Mesenchymal stem cell (in vitro differentiated cells and primary cell): ENCODE data around the gene BBS4.
"Not testable (repeated sequence)": the region's sequence is repeated elsewhere in the genome, so short reads cannot be mapped to it uniquely, and the experiment has no call there.

Source experiments
- DNase-seq: peaks from one replicate; pipeline ENCODE4 v3.0.0-alpha.2; 2013
- H2AFZ ChIP-seq: one replicate; pipeline ENCODE4 v1.6.1; 2013; ENCODE audit warnings: low read depth, mild to moderate bottlenecking, control low read depth, inconsistent platforms, low read length, moderate library complexity
- H2AK5ac ChIP-seq: 2 replicates; pipeline ENCODE4 v1.6.1; 2013; ENCODE audit warnings: low read length, moderate library complexity, mild to moderate bottlenecking, inconsistent platforms; ENCODE audit not compliant: severe bottlenecking
- H2BK120ac ChIP-seq: one replicate; pipeline ENCODE4 v1.6.1; 2013; ENCODE audit warnings: low read depth, mild to moderate bottlenecking, inconsistent platforms, low read length, moderate library complexity
- H2BK12ac ChIP-seq, 2 experiments: one replicate each; pipeline ENCODE4 v1.6.1; 2013; ENCODE audit warnings: inconsistent platforms in 2 of 2, low read length in 2 of 2, mild to moderate bottlenecking in 2 of 2, moderate library complexity in 2 of 2, control low read depth in 1 of 2
- H2BK15ac ChIP-seq: one replicate; pipeline ENCODE4 v1.6.1; 2013; ENCODE audit warnings: mild to moderate bottlenecking, low read depth, inconsistent platforms; ENCODE audit not compliant: poor library complexity, severe bottlenecking
- H2BK5ac ChIP-seq: 2 replicates; pipeline ENCODE4 v1.6.1; 2013; ENCODE audit warnings: low read depth, mild to moderate bottlenecking, low read length, control low read depth, inconsistent platforms; ENCODE audit not compliant: poor library complexity, severe bottlenecking
- H3K14ac ChIP-seq, 2 experiments: one replicate each; pipeline ENCODE4 v1.6.1; 2013; ENCODE audit warnings: inconsistent platforms in 2 of 2, low read length in 2 of 2, control low read depth in 1 of 2, mild to moderate bottlenecking in 1 of 2, moderate library complexity in 1 of 2
- H3K18ac ChIP-seq, 2 experiments: one replicate each; pipeline ENCODE4 v1.6.1; 2013; ENCODE audit warnings: inconsistent platforms in 2 of 2, low read length in 2 of 2, control low read depth in 1 of 2, low read depth in 1 of 2, mild to moderate bottlenecking in 1 of 2
- H3K23ac ChIP-seq, 2 experiments: one replicate each; pipeline ENCODE4 v1.6.1; 2013; ENCODE audit warnings: inconsistent platforms in 2 of 2, low read length in 2 of 2, mild to moderate bottlenecking in 2 of 2, moderate library complexity in 2 of 2, control low read depth in 1 of 2
- H3K27ac ChIP-seq: 2 replicates; pipeline ENCODE4 v1.5.1; 2013; ENCODE audit warnings: mild to moderate bottlenecking, moderate library complexity, low read length, control low read depth, inconsistent platforms; ENCODE audit not compliant: poor library complexity, severe bottlenecking
- H3K27me3 ChIP-seq, 2 experiments: 2 replicates each; pipeline versions ENCODE4 v1.6.1 to v1.7.0; 2013; ENCODE audit warnings: low read length in 2 of 2, mild to moderate bottlenecking in 2 of 2, moderate library complexity in 2 of 2, control low read depth in 1 of 2, inconsistent platforms in 1 of 2; ENCODE audit not compliant: control insufficient read depth in 1 of 2, insufficient read depth in 1 of 2
- H3K36me3 ChIP-seq, 2 experiments: 2 replicates each; pipeline versions ENCODE4 v1.6.1 to v1.7.0; 2013; ENCODE audit warnings: low read length in 2 of 2, control low read depth in 1 of 2, inconsistent platforms in 1 of 2, low read depth in 1 of 2, mild to moderate bottlenecking in 1 of 2; ENCODE audit not compliant: insufficient read depth in 2 of 2, control insufficient read depth in 1 of 2
- H3K4ac ChIP-seq, 2 experiments: one replicate each; pipeline ENCODE4 v1.6.1; 2013; ENCODE audit warnings: inconsistent platforms in 2 of 2, low read length in 2 of 2, mild to moderate bottlenecking in 2 of 2, moderate library complexity in 2 of 2, control low read depth in 1 of 2, low read depth in 1 of 2
- H3K4me1 ChIP-seq: 2 replicates; pipeline ENCODE4 v1.6.1; 2013; ENCODE audit warnings: low read depth, low read length, control low read depth; ENCODE audit not compliant: control insufficient read depth, insufficient read depth
- H3K4me2 ChIP-seq: 2 replicates; pipeline ENCODE4 v1.6.1; 2013; ENCODE audit warnings: low read length, mild to moderate bottlenecking, inconsistent platforms; ENCODE audit not compliant: poor library complexity, severe bottlenecking
- H3K4me3 ChIP-seq, 2 experiments: 2 replicates each; pipeline versions ENCODE4 v1.5.1 to v1.7.0; 2013; ENCODE audit warnings: low read length in 2 of 2, mild to moderate bottlenecking in 2 of 2, control low read depth in 1 of 2, low read depth in 1 of 2; ENCODE audit not compliant: insufficient read depth in 1 of 2
- H3K79me1 ChIP-seq: replicated peaks from 2 replicates; pipeline ENCODE4 v1.6.1; 2013; ENCODE audit warnings: mild to moderate bottlenecking, control low read depth, low read length, inconsistent platforms; ENCODE audit not compliant: poor library complexity, severe bottlenecking
- H3K9ac ChIP-seq: 2 replicates; pipeline ENCODE4 v1.7.0; 2013; ENCODE audit warnings: mild to moderate bottlenecking, low read length, moderate library complexity
- H3K9me3 ChIP-seq: 2 replicates; pipeline ENCODE4 v1.7.0; 2013; ENCODE audit warnings: mild to moderate bottlenecking, low read length; ENCODE audit not compliant: control insufficient read depth
- H4K8ac ChIP-seq: one replicate; pipeline ENCODE4 v1.6.1; 2013; ENCODE audit warnings: inconsistent platforms, mild to moderate bottlenecking, low read length, moderate library complexity
- H4K91ac ChIP-seq: one replicate; pipeline ENCODE4 v1.6.1; 2013; ENCODE audit warnings: mild to moderate bottlenecking, low read length, inconsistent platforms
- whole genome bisulfite sequencing: methylation state at CpG from one replicate; pipeline ENCODE4 v1.1.7; 2013; ENCODE audit warnings: mixed read lengths; 5-methylcytosine and 5-hydroxymethylcytosine counted together

Gene BBS4

DNA sequence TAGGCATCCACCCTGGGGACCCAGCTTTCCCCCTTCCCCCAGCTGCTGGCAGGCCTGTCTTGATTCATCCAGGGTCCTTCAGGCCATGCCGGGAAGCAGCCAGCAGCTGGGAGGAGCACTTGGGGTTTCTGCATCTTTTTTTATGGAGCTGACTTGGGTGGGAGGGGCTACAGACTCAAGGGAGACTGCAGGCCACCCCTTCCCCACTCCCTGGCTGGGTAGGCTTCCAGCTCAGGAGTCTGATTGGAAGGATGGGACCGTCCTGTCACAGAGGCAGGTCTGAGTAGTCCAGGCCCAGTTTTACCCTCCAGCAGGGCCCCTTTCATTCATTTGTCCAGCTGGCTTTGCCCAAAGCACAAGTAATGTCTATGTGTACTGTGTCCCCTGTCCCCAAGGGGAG, 43.7 kb upstream of the BBS4 start:
- not testable (repeated sequence) for H3K14ac ChIP-seq, H3K18ac ChIP-seq, H3K27me3 ChIP-seq, H2BK120ac ChIP-seq, H2AFZ ChIP-seq, H3K9me3 ChIP-seq, H3K4me2 ChIP-seq, H3K4ac ChIP-seq, H3K9ac ChIP-seq, H3K4me3 ChIP-seq, H2BK15ac ChIP-seq, H3K4me1 ChIP-seq, H3K79me1 ChIP-seq, DNase-seq, H3K36me3 ChIP-seq, H3K23ac ChIP-seq, H2AK5ac ChIP-seq, H4K8ac ChIP-seq, H2BK12ac ChIP-seq, H2BK5ac ChIP-seq, H3K27ac ChIP-seq, H4K91ac ChIP-seq
- WGBS, result no CpG with 5 or more reads among the region's 2 CpGs

DNA sequence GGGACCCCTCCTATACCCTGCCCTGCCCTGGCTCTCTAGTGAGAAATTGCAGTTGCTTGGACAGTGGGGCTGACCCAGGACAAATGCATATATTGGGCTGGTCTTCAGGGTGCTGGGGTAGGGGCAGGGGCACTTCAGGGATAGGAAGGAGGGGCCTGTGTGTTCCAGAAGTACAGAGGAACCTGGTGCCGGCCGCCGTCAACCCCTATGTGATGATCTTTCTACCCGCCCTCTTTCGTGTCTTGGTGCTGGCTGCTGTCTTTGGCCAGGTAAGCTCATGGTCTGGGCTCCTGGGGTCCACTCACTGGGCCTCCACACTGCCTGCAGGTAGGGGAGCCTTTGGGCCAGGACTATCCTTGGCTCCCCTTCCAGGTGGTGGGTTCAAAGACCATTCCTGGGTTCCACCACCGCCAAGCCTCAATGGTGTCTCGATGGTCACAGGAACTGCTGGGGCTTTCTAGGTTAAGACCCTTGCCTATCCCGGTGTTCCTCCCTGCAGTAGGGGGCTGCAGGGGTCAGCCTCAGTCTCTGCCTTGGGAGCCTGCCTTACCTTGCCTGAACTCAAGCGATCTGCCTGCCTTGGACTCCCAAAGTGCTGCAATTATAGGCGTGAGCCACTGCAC, 37.3 kb upstream of the BBS4 start:
- H3K4me2 ChIP-seq, H3K9me3 ChIP-seq, H2BK120ac ChIP-seq, H4K91ac ChIP-seq, H3K4me3 ChIP-seq, H4K8ac ChIP-seq, H3K4me1 ChIP-seq, H2BK12ac ChIP-seq, H3K36me3 ChIP-seq, H3K4ac ChIP-seq, H3K18ac ChIP-seq, H2BK15ac ChIP-seq, H3K23ac ChIP-seq, H3K14ac ChIP-seq, H3K9ac ChIP-seq, H3K27ac ChIP-seq, H2AK5ac ChIP-seq, H3K79me1 ChIP-seq, DNase-seq, H2AFZ ChIP-seq, H3K27me3 ChIP-seq, H2BK5ac ChIP-seq: not testable (repeated sequence)
- WGBS, result 100% methylated on average over 2 of the region's 10 CpGs

DNA sequence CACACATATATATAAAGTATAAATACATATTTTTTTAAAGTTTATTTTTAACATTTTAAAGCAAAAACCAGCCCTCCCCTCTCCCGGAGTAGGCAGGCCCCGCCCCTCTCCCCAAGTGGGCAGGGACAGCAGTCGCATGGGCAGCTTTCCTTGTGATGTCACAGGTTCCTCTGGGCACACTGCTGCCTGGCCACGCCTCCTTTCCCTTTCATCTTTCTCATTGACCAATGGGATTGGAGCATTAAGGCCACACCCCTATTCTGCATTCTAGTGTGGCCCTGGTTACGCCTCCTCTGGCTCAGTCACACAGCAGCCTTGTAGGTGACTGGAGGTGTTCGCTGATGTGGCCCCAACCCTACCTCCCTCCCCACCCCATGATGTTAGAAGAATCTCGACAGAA, 31.6 kb upstream of the BBS4 start, which contains the start of gene GOLGA6B:
TSS of gene GOLGA6B (plus strand) at position 301 of the 400 bp plus-strand sequence. CDS start at position 342, 41 bp downstream.
- not testable (repeated sequence) for H3K23ac ChIP-seq, H3K4me2 ChIP-seq, H3K4me3 ChIP-seq, H3K36me3 ChIP-seq, H2BK5ac ChIP-seq, H3K9me3 ChIP-seq, DNase-seq, H3K18ac ChIP-seq, H2BK12ac ChIP-seq, H3K14ac ChIP-seq, H3K9ac ChIP-seq, H3K27ac ChIP-seq, H2AK5ac ChIP-seq, H4K91ac ChIP-seq, H2BK120ac ChIP-seq, H3K4ac ChIP-seq, H2AFZ ChIP-seq, H3K27me3 ChIP-seq, H4K8ac ChIP-seq, H2BK15ac ChIP-seq, H3K79me1 ChIP-seq, H3K4me1 ChIP-seq
- WGBS, result no CpG with 5 or more reads among the region's 7 CpGs

DNA sequence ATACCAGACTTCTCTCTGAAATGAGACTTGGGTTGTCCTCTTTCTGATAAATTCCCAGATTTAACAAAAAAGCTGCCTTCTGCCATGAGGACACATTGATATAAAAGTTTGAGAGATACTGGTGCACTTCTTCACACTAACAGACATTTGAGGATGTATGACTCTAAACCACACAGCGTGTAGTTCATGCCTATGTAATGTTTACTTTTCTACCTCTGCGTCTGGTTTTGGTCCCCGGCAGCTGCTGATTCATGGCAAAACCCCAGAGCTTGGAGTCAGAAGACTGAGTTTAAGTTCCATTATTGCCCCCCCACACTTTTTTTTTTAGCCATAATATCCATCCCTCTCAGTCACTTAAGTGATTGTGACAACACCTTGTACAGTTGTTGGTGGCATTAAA, 30.0 kb upstream of the BBS4 start:
- not testable (repeated sequence) for H3K23ac ChIP-seq, H3K4me1 ChIP-seq, H2AFZ ChIP-seq, H3K27me3 ChIP-seq, H3K9me3 ChIP-seq, H2BK15ac ChIP-seq, H2BK12ac ChIP-seq, H3K9ac ChIP-seq, H3K4ac ChIP-seq, H3K27ac ChIP-seq, H2BK5ac ChIP-seq, H4K8ac ChIP-seq, DNase-seq, H3K79me1 ChIP-seq, H3K4me3 ChIP-seq, H3K14ac ChIP-seq, H3K18ac ChIP-seq, H4K91ac ChIP-seq, H2BK120ac ChIP-seq, H3K4me2 ChIP-seq, H3K36me3 ChIP-seq, H2AK5ac ChIP-seq
- WGBS, result no CpG with 5 or more reads among the region's 3 CpGs
